Skeletal muscle tissue (tissue), 4 donors: ENCODE results near the gene GLI3. TPM values are rescaled to one million over a fixed set of nuclear protein-coding genes. Genes with fewer than 3 reads are reported as not detected.
"Not testable (repeated sequence)": the region's sequence is repeated elsewhere in the genome, so short reads cannot be mapped to it uniquely, and the experiment has no call there.

ENCODE experiments used
- H3K27ac ChIP-seq: one replicate; pipeline ENCODE4 v1.7.0; 2013; ENCODE audit warnings: mild to moderate bottlenecking, low read depth, low read length, inconsistent platforms
- H3K27me3 ChIP-seq, 3 donors: one replicate each; pipeline ENCODE4 v1.7.0; 2013; ENCODE audit warnings: low read length in 3 of 3; ENCODE audit not compliant: control insufficient read depth in 3 of 3, insufficient read depth in 3 of 3
- H3K36me3 ChIP-seq, 3 donors: one replicate each; pipeline ENCODE4 v1.7.0; 2013; ENCODE audit warnings: low read length in 3 of 3; ENCODE audit not compliant: control insufficient read depth in 3 of 3, insufficient read depth in 3 of 3
- H3K4me1 ChIP-seq, 3 donors: one replicate each; pipeline ENCODE4 v1.7.0; 2013; ENCODE audit warnings: low read length in 3 of 3, mild to moderate bottlenecking in 3 of 3; ENCODE audit not compliant: control insufficient read depth in 3 of 3, insufficient read depth in 3 of 3
- H3K4me3 ChIP-seq, 3 donors: one replicate each; pipeline ENCODE4 v1.7.0; 2013; ENCODE audit warnings: low read length in 3 of 3
- H3K9ac ChIP-seq, 3 donors: one replicate each; pipeline ENCODE4 v1.7.0; 2013; ENCODE audit warnings: low read length in 3 of 3, mild to moderate bottlenecking in 3 of 3, moderate library complexity in 2 of 3, low read depth in 1 of 3
- H3K9me3 ChIP-seq, 3 donors: one replicate each; pipeline ENCODE4 v1.7.0; 2013; ENCODE audit warnings: low read length in 3 of 3; ENCODE audit not compliant: control insufficient read depth in 3 of 3
- total RNA-seq: library from RNA; depleted of rRNA; stranded (reverse); fragments of >200 nt; gene quantifications from one replicate; pipeline ENCODE4 v1.2.3, GENCODE V29; 2014
- donor health status: Osteomylitis.

The GLI3 gene
- total RNA-seq, 1 donor from 2014 or later = 13.6 TPM

- H3K27ac ChIP-seq = no peak overlapping the region
- no peak overlapping the region for H3K4me3 ChIP-seq
- H3K27me3 ChIP-seq = no peaks in the 10 kb centered on the region
- H3K4me1 ChIP-seq = peaks cover 0 to 7% (median 0%) of the 10 kb centered on the region in 3 donors
- H3K36me3 ChIP-seq = peaks cover 0 to 6% (median 0%) of the 10 kb centered on the region in 3 donors
- no peak overlapping the region for H3K9ac ChIP-seq
- no peaks in the 10 kb centered on the region for H3K9me3 ChIP-seq
Measured at GRCh38 chr7:42217548-42217947, 19.5 kb downstream of the GLI3 start.

- Histone ChIP-seq H3K9ac (no peak overlapping the region), H3K27me3 (no peaks in the 10 kb centered on the region), H3K4me3 (no peak overlapping the region), H3K9me3 (no peaks in the 10 kb centered on the region), H3K27ac (no peak overlapping the region), H3K4me1 (peaks cover 0 to 7% (median 0%) of the 10 kb centered on the region in 3 donors), H3K36me3 (peaks cover 0 to 5% (median 0%) of the 10 kb centered on the region in 3 donors)
Measured at GRCh38 chr7:42217053-42217452, 20.0 kb downstream of the GLI3 start.

GRCh38 chr7:42214060-42214679 is 22.8 kb downstream of the GLI3 start:
- H3K27ac ChIP-seq = no peak overlapping the region

GRCh38 chr7:42213093-42213492 is 23.9 kb downstream of the GLI3 start:
- no peak overlapping the region for H3K27ac ChIP-seq
- H3K27me3 ChIP-seq = no peaks in the 10 kb centered on the region
- H3K4me3 ChIP-seq = no peak overlapping the region

More at GRCh38 chr7:42214060-42214679, 22.8 kb downstream of the GLI3 start:
- Histone ChIP-seq H3K4me1 (peaks cover 0 to 3% (median 0%) of the 10 kb centered on the region in 3 donors), H3K9ac (no peak overlapping the region), H3K36me3 (peaks cover 0 to 3% (median 0%) of the 10 kb centered on the region in 3 donors), H3K27me3 (no peaks in the 10 kb centered on the region), H3K9me3 (no peaks in the 10 kb centered on the region), H3K4me3 (no peak overlapping the region)

GRCh38 chr7:42212541-42213090 is 24.4 kb downstream of the GLI3 start:
- Histone ChIP-seq H3K9ac (no peak overlapping the region), H3K27ac (no peak overlapping the region)

More at GRCh38 chr7:42213093-42213492, 23.9 kb downstream of the GLI3 start:
- H3K4me1 ChIP-seq = peaks cover 0 to 3% (median 0%) of the 10 kb centered on the region in 3 donors
- peaks cover 0 to 3% (median 0%) of the 10 kb centered on the region in 3 donors for H3K36me3 ChIP-seq
- no peak overlapping the region for H3K9ac ChIP-seq
- no peaks in the 10 kb centered on the region for H3K9me3 ChIP-seq

GRCh38 chr7:42211938-42212337 is 25.1 kb downstream of the GLI3 start:
- H3K36me3 ChIP-seq = peaks cover 0 to 3% (median 0%) of the 10 kb centered on the region in 3 donors
- no peaks in the 10 kb centered on the region for H3K27me3 ChIP-seq
- no peak overlapping the region for H3K27ac ChIP-seq
- no peaks in the 10 kb centered on the region for H3K9me3 ChIP-seq
- H3K9ac ChIP-seq = no peak overlapping the region
- no peak overlapping the region for H3K4me3 ChIP-seq
- H3K4me1 ChIP-seq = peaks cover 0 to under 1% (median 0%) of the 10 kb centered on the region in 3 donors

More at GRCh38 chr7:42212541-42213090, 24.4 kb downstream of the GLI3 start:
- Histone ChIP-seq H3K4me1 (peaks cover 0 to 3% (median 0%) of the 10 kb centered on the region in 3 donors), H3K27me3 (no peaks in the 10 kb centered on the region), H3K9me3 (no peaks in the 10 kb centered on the region), H3K4me3 (no peak overlapping the region), H3K36me3 (peaks cover 0 to 3% (median 0%) of the 10 kb centered on the region in 3 donors)

GRCh38 chr7:42210779-42211178 is 26.2 kb downstream of the GLI3 start:
- H3K4me1 ChIP-seq = no peaks in the 10 kb centered on the region
- H3K9ac ChIP-seq = no peak overlapping the region
- H3K27me3 ChIP-seq = no peaks in the 10 kb centered on the region
- no peaks in the 10 kb centered on the region for H3K9me3 ChIP-seq
- no peak overlapping the region for H3K4me3 ChIP-seq
- H3K36me3 ChIP-seq = peaks cover 0 to 3% (median 0%) of the 10 kb centered on the region in 3 donors
- H3K27ac ChIP-seq = no peak overlapping the region

- no peaks in the 10 kb centered on the region for H3K9me3 ChIP-seq
- H3K36me3 ChIP-seq = peaks cover 0 to 3% (median 0%) of the 10 kb centered on the region in 3 donors
- H3K27me3 ChIP-seq = no peaks in the 10 kb centered on the region
- no peak overlapping the region for H3K4me3 ChIP-seq
- no peak overlapping the region for H3K9ac ChIP-seq
- no peaks in the 10 kb centered on the region for H3K4me1 ChIP-seq
- H3K27ac ChIP-seq = no peak overlapping the region
Measured at GRCh38 chr7:42210333-42210732, 26.7 kb downstream of the GLI3 start.

- not testable (repeated sequence) for H3K9ac ChIP-seq, H3K4me3 ChIP-seq, H3K4me1 ChIP-seq, H3K36me3 ChIP-seq, H3K27ac ChIP-seq, H3K27me3 ChIP-seq, H3K9me3 ChIP-seq
Measured at GRCh38 chr7:42209085-42209484, 27.9 kb downstream of the GLI3 start.

GRCh38 chr7:42208572-42208971 is 28.4 kb downstream of the GLI3 start:
- Histone ChIP-seq H3K4me3 (no peak overlapping the region), H3K36me3 (peaks cover 0 to 3% (median 0%) of the 10 kb centered on the region in 3 donors), H3K27ac (no peak overlapping the region), H3K9me3 (no peaks in the 10 kb centered on the region), H3K27me3 (no peaks in the 10 kb centered on the region), H3K4me1 (no peaks in the 10 kb centered on the region), H3K9ac (no peak overlapping the region)
